Measurements from ENCODE around the gene TSC22D2. TPM values are rescaled to one million over a fixed set of nuclear protein-coding genes. Genes with fewer than 3 reads are reported as not detected.

Gene TSC22D2
- total and polyA plus RNA-seq, 2 of the 8 experiments (the other 6 are each of a cell fraction or from before 2014, with no cell fraction given), result 3.4 to 27.6 TPM

DNA sequence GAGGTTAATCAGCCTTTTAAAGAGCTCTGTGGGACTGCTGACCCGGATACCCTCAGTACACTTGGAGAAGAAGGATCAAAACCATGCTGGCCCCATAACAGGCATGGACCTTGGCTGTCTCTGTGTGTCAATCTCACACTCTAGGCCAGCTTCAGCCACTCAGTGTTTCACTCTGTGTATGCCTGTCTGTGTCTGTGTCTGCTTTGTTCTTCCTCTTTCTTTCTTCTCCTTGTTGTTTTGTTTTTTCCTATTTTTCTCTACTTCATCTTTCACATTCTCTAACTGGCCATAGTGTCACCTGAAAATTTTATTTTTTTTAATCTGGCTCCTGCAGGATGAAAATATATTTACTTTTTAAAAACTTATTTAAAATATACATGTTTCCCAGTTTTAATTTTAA is 87.1 kb downstream of the TSC22D2 start (continued):
- TF ChIP-seq CHD7 (IDR thresholded peaks at IDR 0.05; ENCODE audit: insufficient replicate concordance, low read length) (no peak), HDAC6 (IDR thresholded peaks at IDR 0.05; ENCODE audit: low read depth, low read length) (no peak), RAD21 (IDR thresholded peaks at IDR 0.05 in 1 of 2, conservative IDR thresholded peaks at IDR 0.05 in 1 of 2; ENCODE audit: low read depth in 2 of 2, low read length in 2 of 2) (no peak), SP1 (IDR thresholded peaks at IDR 0.05; ENCODE audit: low read depth, low read length) (no peak), CHD1 (IDR thresholded peaks at IDR 0.05; ENCODE audit: low read depth, low read length) (no peak), EGR1 (IDR thresholded peaks at IDR 0.05; ENCODE audit: borderline replicate concordance, low read depth, low read length) (no peak)
- TF ChIP-seq, protein P1, sequence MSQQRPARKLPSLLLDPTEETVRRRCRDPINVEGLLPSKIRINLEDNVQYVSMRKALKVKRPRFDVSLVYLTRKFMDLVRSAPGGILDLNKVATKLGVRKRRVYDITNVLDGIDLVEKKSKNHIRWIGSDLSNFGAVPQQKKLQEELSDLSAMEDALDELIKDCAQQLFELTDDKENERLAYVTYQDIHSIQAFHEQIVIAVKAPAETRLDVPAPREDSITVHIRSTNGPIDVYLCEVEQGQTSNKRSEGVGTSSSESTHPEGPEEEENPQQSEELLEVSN (IDR thresholded peaks at IDR 0.05), result no peak
- TF ChIP-seq, protein P2, sequence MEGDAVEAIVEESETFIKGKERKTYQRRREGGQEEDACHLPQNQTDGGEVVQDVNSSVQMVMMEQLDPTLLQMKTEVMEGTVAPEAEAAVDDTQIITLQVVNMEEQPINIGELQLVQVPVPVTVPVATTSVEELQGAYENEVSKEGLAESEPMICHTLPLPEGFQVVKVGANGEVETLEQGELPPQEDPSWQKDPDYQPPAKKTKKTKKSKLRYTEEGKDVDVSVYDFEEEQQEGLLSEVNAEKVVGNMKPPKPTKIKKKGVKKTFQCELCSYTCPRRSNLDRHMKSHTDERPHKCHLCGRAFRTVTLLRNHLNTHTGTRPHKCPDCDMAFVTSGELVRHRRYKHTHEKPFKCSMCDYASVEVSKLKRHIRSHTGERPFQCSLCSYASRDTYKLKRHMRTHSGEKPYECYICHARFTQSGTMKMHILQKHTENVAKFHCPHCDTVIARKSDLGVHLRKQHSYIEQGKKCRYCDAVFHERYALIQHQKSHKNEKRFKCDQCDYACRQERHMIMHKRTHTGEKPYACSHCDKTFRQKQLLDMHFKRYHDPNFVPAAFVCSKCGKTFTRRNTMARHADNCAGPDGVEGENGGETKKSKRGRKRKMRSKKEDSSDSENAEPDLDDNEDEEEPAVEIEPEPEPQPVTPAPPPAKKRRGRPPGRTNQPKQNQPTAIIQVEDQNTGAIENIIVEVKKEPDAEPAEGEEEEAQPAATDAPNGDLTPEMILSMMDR (IDR thresholded peaks at IDR 0.05; ENCODE audit: control extremely low read depth in 1 of 3, insufficient read depth in 1 of 3, low read depth in 1 of 3, low read length in 3 of 3), result no peak

All from H1 (cell line).